Ishikawa (cell line): ENCODE measurements around the gene KIF3A.

Experiments
- CEBPB ChIP-seq: IDR thresholded peaks from 2 replicates; pipeline ENCODE4 v1.6.1; 2012
- CREB1 ChIP-seq: IDR thresholded peaks from 2 replicates; pipeline ENCODE4 v1.6.1; 2012; ENCODE audit warnings: low read depth
- EP300 ChIP-seq: IDR thresholded peaks from 2 replicates; pipeline ENCODE4 v1.6.1; 2012; ENCODE audit warnings: borderline replicate concordance
- RAD21 ChIP-seq: IDR thresholded peaks from 2 replicates; pipeline ENCODE4 v1.6.1; 2012; ENCODE audit warnings: low read depth
- TEAD4 ChIP-seq: IDR thresholded peaks from 2 replicates; pipeline ENCODE4 v1.6.1; 2012
- YY1 ChIP-seq: IDR thresholded peaks from 2 replicates; pipeline ENCODE4 v1.6.1; 2012; ENCODE audit warnings: low read depth
- TF ChIP-seq, protein P1 (sequence below): IDR thresholded peaks from 2 replicates; pipeline ENCODE4 v1.6.1; 2012
- TF ChIP-seq, protein P2 (sequence below): IDR thresholded peaks from 2 replicates; pipeline ENCODE4 v1.6.1; 2012; ENCODE audit warnings: low read depth, mild to moderate bottlenecking

DNA sequence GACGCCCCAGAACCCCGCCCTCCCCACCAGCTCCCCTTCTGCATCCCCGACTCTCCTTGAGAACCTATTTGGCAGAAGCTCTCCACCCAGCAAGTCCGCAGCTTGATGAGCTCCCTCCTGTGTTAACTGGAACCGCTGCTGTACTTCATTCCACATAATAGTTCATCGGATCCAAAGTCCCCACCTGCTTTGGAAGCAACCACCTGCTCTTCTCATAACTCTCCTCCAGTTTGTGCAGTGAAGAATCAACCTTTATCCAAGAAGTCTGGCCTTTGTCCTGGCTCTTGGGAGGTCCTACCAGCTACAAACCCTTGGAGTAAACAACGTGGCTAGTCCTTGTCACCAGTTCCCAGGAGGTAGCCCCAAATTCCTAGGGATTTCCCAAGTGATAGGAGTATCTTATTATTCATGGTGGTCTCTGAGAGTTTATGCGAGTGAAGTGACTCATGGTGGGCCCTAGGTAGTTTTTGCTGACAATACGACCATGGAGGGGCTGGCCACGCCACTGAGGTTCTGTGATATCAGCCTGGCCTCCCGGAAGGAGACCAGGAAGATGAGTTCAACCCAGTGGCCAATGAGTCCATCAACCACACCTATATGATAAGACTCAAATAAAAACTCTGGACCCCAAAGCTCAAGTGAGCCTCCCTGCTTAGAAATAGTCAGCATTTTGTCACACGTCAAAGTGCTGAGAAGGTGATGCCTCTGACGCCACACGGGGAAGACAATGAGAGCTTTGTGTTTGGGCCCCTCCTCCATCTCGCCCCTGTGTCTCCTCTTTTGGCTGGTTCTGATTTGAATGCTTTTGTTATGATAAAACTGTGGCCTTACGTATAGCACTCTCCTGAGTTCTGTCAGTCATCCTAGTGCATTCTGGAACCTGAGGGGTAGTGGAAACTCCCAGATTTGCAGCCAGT, 67.1 kb downstream of the KIF3A start:
- TF ChIP-seq, protein P1, sequence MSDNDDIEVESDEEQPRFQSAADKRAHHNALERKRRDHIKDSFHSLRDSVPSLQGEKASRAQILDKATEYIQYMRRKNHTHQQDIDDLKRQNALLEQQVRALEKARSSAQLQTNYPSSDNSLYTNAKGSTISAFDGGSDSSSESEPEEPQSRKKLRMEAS, result no peak
- no peak for TF ChIP-seq CREB1
- TF ChIP-seq EP300, result no peak
- TF ChIP-seq RAD21, result no peak
- TF ChIP-seq YY1, result no peak
- no peak for TF ChIP-seq TEAD4
- TF ChIP-seq, protein P2, sequence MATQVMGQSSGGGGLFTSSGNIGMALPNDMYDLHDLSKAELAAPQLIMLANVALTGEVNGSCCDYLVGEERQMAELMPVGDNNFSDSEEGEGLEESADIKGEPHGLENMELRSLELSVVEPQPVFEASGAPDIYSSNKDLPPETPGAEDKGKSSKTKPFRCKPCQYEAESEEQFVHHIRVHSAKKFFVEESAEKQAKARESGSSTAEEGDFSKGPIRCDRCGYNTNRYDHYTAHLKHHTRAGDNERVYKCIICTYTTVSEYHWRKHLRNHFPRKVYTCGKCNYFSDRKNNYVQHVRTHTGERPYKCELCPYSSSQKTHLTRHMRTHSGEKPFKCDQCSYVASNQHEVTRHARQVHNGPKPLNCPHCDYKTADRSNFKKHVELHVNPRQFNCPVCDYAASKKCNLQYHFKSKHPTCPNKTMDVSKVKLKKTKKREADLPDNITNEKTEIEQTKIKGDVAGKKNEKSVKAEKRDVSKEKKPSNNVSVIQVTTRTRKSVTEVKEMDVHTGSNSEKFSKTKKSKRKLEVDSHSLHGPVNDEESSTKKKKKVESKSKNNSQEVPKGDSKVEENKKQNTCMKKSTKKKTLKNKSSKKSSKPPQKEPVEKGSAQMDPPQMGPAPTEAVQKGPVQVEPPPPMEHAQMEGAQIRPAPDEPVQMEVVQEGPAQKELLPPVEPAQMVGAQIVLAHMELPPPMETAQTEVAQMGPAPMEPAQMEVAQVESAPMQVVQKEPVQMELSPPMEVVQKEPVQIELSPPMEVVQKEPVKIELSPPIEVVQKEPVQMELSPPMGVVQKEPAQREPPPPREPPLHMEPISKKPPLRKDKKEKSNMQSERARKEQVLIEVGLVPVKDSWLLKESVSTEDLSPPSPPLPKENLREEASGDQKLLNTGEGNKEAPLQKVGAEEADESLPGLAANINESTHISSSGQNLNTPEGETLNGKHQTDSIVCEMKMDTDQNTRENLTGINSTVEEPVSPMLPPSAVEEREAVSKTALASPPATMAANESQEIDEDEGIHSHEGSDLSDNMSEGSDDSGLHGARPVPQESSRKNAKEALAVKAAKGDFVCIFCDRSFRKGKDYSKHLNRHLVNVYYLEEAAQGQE, result no peak
- TF ChIP-seq CEBPB, result no peak
